Progenitor cell of endocrine pancreas (in vitro differentiated cells): Measurements from ENCODE around the gene STARD9. TPM values are rescaled to one million over a fixed set of nuclear protein-coding genes. Genes with fewer than 3 reads are reported as not detected.

ENCODE experiments used
- DNase-seq: peaks from one replicate; pipeline ENCODE4 v3.0.0; 2021; ENCODE audit warnings: low spot score; ENCODE audit not compliant: unreplicated experiment
- H3K27ac Mint-ChIP-seq: 2 replicates; pipeline ENCODE4 v1.8.0; 2021; ENCODE audit warnings: mild to moderate bottlenecking, moderate library complexity, mixed read lengths
- H3K27me3 Mint-ChIP-seq: 2 replicates; pipeline ENCODE4 v1.8.0; 2021; ENCODE audit warnings: mixed read lengths
- H3K36me3 Mint-ChIP-seq: 2 replicates; pipeline ENCODE4 v1.8.0; 2022; ENCODE audit warnings: mixed read lengths; ENCODE audit not compliant: insufficient read depth
- H3K4me1 Mint-ChIP-seq: 2 replicates; pipeline ENCODE4 v1.8.0; 2021; ENCODE audit warnings: low read depth, mixed read lengths
- H3K4me3 Mint-ChIP-seq: 2 replicates; pipeline ENCODE4 v1.8.0; 2021; ENCODE audit warnings: low read depth, mild to moderate bottlenecking, moderate library complexity, mixed read lengths
- H3K9me3 Mint-ChIP-seq: 2 replicates; pipeline ENCODE4 v1.8.0; 2021; ENCODE audit warnings: low read depth, mixed read lengths
- CTCF ChIP-seq: fragments of 200-600 bp; sonication (generic); IDR thresholded peaks from one replicate; pipeline ENCODE4 v1.5.0; 2021; ENCODE audit warnings: antibody characterized with exemption, mild to moderate bottlenecking; ENCODE audit not compliant: unreplicated experiment
- total RNA-seq: library from RNA; stranded (reverse); gene quantifications from 2 replicates; pipeline ENCODE4 v1.2.1, GENCODE V29; 2021

STARD9 gene
- total RNA-seq, 1 donor from 2014 or later, result 1.8 TPM

GRCh38 chr15:42558739-42559138 is 16.7 kb upstream of the STARD9 start:
- TF ChIP-seq CTCF, result no peak
- H3K4me3 Mint-ChIP-seq, result no peak overlapping the region
- H3K4me1 Mint-ChIP-seq, result no peaks in the 10 kb centered on the region
- H3K36me3 Mint-ChIP-seq, result peaks cover 2% of the 10 kb centered on the region
- H3K9me3 Mint-ChIP-seq, result no peaks in the 10 kb centered on the region
- no peaks in the 10 kb centered on the region for H3K27me3 Mint-ChIP-seq
- no peak for DNase-seq
- no peak overlapping the region for H3K27ac Mint-ChIP-seq

- Mint-ChIP-seq H3K4me1 (peaks cover 3% of the 10 kb centered on the region), H3K9me3 (no peaks in the 10 kb centered on the region), H3K36me3 (no peaks in the 10 kb centered on the region), H3K4me3 (peak overlapping the region; percentile 81), H3K27ac (no peak overlapping the region), H3K27me3 (peaks cover 64% of the 10 kb centered on the region)
- no peak for DNase-seq
- no peak for TF ChIP-seq CTCF
Measured at GRCh38 chr15:42576040-42576594, 711 bp downstream of the STARD9 start.

GRCh38 chr15:42576776-42577175 is 1.4 kb downstream of the STARD9 start:
- TF ChIP-seq CTCF, result no peak
- Mint-ChIP-seq H3K27me3 (peaks cover 71% of the 10 kb centered on the region), H3K9me3 (no peaks in the 10 kb centered on the region), H3K4me3 (peak overlapping the region; percentile 81), H3K4me1 (peaks cover 4% of the 10 kb centered on the region), H3K27ac (no peak overlapping the region), H3K36me3 (no peaks in the 10 kb centered on the region)
- no peak for DNase-seq

- H3K27ac Mint-ChIP-seq, result no peak overlapping the region
- no peaks in the 10 kb centered on the region for H3K36me3 Mint-ChIP-seq
- peaks cover 5% of the 10 kb centered on the region for H3K4me1 Mint-ChIP-seq
- no peak overlapping the region for H3K4me3 Mint-ChIP-seq
- TF ChIP-seq CTCF, result no peak
- H3K9me3 Mint-ChIP-seq, result no peaks in the 10 kb centered on the region
- H3K27me3 Mint-ChIP-seq, result peaks cover 76% of the 10 kb centered on the region
- DNase-seq, result no peak
Measured at GRCh38 chr15:42577514-42578031, 2.2 kb downstream of the STARD9 start.

- Mint-ChIP-seq H3K36me3 (no peaks in the 10 kb centered on the region), H3K9me3 (no peaks in the 10 kb centered on the region), H3K27me3 (peaks cover 80% of the 10 kb centered on the region), H3K4me1 (peaks cover 18% of the 10 kb centered on the region), H3K27ac (no peak overlapping the region), H3K4me3 (no peak overlapping the region)
- no peak for DNase-seq
- TF ChIP-seq CTCF, result no peak
Measured at GRCh38 chr15:42578984-42579537, 3.7 kb downstream of the STARD9 start.
